Measurements from ENCODE around the gene LZIC. TPM values are rescaled to one million over a fixed set of nuclear protein-coding genes. Genes with fewer than 3 reads are reported as not detected.
A peak's percentile ranks its signal among the peaks of the same experiment; 100 is the strongest.

Gene LZIC
- total RNA-seq, 1 donor from 2014 or later: 23.3 TPM

DNA sequence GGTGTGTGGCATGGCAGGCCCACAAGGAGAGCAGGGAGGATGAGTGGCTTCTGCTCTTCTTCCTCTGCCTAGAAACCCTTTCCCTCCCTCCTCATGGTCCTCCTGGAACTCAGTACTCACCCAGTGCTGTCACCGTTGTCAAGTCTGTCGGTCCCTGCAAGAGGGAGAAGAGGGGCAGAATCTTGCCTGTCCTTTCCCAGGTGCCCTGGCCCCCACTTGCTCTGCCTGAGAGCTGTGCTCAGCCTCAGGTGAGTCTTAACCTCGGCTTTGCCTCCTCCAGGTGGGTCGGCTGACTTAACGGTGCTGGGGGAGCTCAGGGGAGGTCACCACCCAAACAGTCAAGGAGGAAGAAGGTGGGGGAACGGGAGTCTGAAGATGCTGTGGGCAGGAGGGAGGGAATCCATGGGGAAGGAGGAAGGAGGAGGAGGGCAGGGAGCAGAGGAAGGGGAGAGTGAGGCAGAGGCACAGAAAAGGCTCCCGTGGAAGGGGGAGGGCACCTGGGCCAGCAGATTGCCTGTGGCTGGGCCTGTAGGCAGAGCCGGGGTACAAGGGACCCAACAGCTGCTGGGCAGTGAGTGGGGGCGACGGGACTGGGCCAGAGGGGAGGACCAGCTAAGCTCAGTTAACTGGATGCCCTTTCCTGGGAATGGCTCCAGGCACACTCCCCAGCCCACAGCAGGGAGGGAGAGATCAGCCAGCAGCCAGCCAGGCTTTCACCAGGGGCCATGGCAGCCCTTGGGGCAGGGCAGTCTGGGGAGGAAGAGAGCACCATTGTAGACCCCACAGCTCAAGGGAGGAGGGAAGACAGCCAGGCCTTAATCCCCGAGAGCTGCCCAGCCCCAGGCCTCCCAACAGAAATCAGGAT, 59.4 kb downstream of the LZIC start:
- DNase-seq (no peak), ATAC-seq (no peak)
- Histone ChIP-seq H3K27ac (no peak overlapping the region), H3K27me3 (ENCODE audit: low read depth) (no peaks in the 10 kb centered on the region), H3K36me3 (peaks cover 8% of the 10 kb centered on the region), H3K9me3 (no peaks in the 10 kb centered on the region), H3K4me1 (no peaks in the 10 kb centered on the region), H3K4me3 (no peak overlapping the region)
- TF ChIP-seq, protein P1, sequence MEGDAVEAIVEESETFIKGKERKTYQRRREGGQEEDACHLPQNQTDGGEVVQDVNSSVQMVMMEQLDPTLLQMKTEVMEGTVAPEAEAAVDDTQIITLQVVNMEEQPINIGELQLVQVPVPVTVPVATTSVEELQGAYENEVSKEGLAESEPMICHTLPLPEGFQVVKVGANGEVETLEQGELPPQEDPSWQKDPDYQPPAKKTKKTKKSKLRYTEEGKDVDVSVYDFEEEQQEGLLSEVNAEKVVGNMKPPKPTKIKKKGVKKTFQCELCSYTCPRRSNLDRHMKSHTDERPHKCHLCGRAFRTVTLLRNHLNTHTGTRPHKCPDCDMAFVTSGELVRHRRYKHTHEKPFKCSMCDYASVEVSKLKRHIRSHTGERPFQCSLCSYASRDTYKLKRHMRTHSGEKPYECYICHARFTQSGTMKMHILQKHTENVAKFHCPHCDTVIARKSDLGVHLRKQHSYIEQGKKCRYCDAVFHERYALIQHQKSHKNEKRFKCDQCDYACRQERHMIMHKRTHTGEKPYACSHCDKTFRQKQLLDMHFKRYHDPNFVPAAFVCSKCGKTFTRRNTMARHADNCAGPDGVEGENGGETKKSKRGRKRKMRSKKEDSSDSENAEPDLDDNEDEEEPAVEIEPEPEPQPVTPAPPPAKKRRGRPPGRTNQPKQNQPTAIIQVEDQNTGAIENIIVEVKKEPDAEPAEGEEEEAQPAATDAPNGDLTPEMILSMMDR (IDR thresholded peaks at IDR 0.05): no peak
- intact Hi-C loops (cut with DNase I): no loop called here

DNA sequence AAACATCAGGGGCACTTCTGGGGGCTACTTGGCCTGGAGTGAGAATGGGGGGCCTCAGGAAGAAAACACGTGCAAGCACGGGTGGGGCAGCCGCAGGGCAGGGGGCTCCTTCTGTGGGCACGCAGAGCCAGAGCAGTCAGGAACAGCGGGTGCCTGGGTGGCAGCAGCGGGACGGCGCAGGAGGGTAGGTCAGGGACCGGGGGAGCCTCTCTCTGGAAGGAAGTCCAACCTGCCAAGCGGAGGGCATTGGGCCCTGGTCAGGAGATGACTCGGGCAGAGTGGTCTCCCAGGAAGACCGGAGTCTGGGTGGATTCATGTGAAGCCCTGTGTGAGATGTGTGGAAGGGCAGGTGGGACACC, 60.3 kb downstream of the LZIC start:
- no peaks in the 10 kb centered on the region for H3K4me1 ChIP-seq
- no peak overlapping the region for H3K4me3 ChIP-seq
- peaks cover 5% of the 10 kb centered on the region for H3K36me3 ChIP-seq
- no peak for ATAC-seq
- H3K9me3 ChIP-seq: no peaks in the 10 kb centered on the region
- no peak overlapping the region for H3K27ac ChIP-seq
- no peak for DNase-seq
- TF ChIP-seq, protein P1 (IDR thresholded peaks at IDR 0.05): no peak
- intact Hi-C loops (cut with DNase I): no loop called here
- H3K27me3 ChIP-seq (ENCODE audit: low read depth): no peaks in the 10 kb centered on the region

DNA sequence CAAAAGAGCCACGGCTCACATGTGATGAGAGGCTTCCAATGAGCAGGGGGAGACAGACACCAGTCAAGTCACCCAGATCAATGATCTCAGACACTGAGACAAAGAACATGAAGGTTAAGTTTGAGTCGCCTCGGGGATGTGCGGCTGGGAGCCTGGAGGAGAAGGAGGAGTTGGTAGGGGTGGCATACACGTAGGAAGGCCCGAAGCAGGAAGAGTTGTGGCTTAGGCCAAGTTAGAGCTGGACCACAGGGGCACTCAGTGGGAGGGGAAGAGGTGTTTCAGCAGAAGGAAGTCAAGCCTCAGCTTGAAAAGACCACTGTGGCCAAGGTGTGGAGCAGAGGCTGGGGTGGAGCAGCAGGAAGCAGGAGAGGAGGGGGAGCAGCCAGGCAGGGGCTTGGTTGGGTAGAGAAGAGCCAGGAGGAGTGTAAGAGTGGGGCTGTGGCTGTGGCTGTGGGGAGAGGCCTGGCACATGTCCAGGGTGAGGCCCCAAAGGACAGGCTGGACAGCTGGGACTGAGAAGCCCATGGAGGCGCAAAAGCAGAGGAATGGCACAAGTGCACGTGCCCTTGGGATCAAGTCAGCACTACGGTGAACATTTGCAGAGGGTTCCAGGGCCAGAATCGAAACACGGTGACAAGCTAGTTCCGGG, 60.8 kb downstream of the LZIC start:
- Histone ChIP-seq H3K36me3 (peaks cover 5% of the 10 kb centered on the region), H3K9me3 (no peaks in the 10 kb centered on the region), H3K4me1 (no peaks in the 10 kb centered on the region), H3K4me3 (no peak overlapping the region), H3K27ac (no peak overlapping the region), H3K27me3 (ENCODE audit: low read depth) (no peaks in the 10 kb centered on the region)
- TF ChIP-seq, protein P1 (IDR thresholded peaks at IDR 0.05): no peak
- DNase-seq: no peak
- intact Hi-C loops (cut with DNase I): no loop called here
- ATAC-seq: peak in 1 of 2 donors; percentile 16

DNA sequence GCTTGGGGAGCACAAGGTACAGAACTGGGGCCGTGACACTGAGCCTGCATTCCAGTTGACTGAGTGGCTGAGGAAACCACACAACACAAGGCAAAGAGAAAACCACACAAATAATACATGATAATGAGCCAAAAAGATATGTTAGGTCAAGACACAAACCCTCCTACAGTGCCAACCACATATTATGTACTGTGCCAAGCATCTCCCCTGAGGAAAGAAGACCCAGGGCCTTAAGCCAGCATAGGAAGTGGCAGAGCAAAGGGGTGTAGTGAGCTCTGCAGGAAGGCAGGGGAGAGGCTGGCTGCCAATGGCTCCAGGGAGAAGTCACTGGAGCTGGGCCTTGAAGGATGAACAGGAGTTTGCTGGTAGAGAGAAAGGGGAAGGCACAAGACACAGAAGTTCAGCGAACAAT, 61.3 kb downstream of the LZIC start:
- Histone ChIP-seq H3K36me3 (peaks cover 5% of the 10 kb centered on the region), H3K27ac (no peak overlapping the region), H3K4me1 (no peaks in the 10 kb centered on the region), H3K9me3 (no peaks in the 10 kb centered on the region), H3K4me3 (no peak overlapping the region), H3K27me3 (ENCODE audit: low read depth) (no peaks in the 10 kb centered on the region)
- intact Hi-C loops (cut with DNase I): no loop called here
- DNase-seq (no peak), ATAC-seq (no peak)
- TF ChIP-seq, protein P1 (IDR thresholded peaks at IDR 0.05): no peak

Small RNA genes within 50 kb of the gene (microRNA-seq; reads per million reads assigned to microRNA genes)
- gene MIR5697 (ENCODE audit: borderline number of aligned reads): not detected

Other genes starting within 250 kb of the LZIC start
- gene CLSTN1, start 119.4 kb downstream of the LZIC start, total RNA-seq: 72.3 TPM
- 35.0 TPM for gene CTNNBIP1, start 33.1 kb downstream of the LZIC start, total RNA-seq
- gene NMNAT1, start 84 bp upstream of the LZIC start, total RNA-seq: 9.2 TPM
- gene RBP7, start 53.8 kb upstream of the LZIC start, total RNA-seq: 8.5 TPM
- 39.1 TPM for gene UBE4B, start 89.6 kb upstream of the LZIC start, total RNA-seq

Data from lower lobe of right lung (tissue), 2 donors.